Activated naive CD4-positive, alpha-beta T cell treated with anti-CD3 and anti-CD28 coated beads, Interleukin-2, amount 50 U/mL, for 16 hours (primary cell): ENCODE measurements around the gene CYTH2.

Source experiments
- DNase-seq: peaks from one replicate; pipeline ENCODE4 v3.0.0-alpha.2; 2020

The CYTH2 gene

GRCh38 chr19:48496959-48497727 is 28.0 kb downstream of the CYTH2 start:
- DNase-seq = no peak

GRCh38 chr19:48497728-48498594 is 28.8 kb downstream of the CYTH2 start:
- DNase-seq = no peak

- DNase-seq = no peak
Observed at GRCh38 chr19:48498595-48499311, 29.6 kb downstream of the CYTH2 start.

- no peak for DNase-seq
Observed at GRCh38 chr19:48499316-48500090, 30.3 kb downstream of the CYTH2 start.

- DNase-seq = no peak
Observed at GRCh38 chr19:48500830-48501493, 31.8 kb downstream of the CYTH2 start.

GRCh38 chr19:48501494-48502349 is 32.6 kb downstream of the CYTH2 start:
- peak; percentile 63 for DNase-seq

GRCh38 chr19:48502350-48503018 is 33.3 kb downstream of the CYTH2 start:
- DNase-seq = peak; percentile 78

GRCh38 chr19:48506138-48506733 is 37.1 kb downstream of the CYTH2 start:
- no peak for DNase-seq

- no peak for DNase-seq
Observed at GRCh38 chr19:48507911-48508439, 38.8 kb downstream of the CYTH2 start.

GRCh38 chr19:48508729-48509411 is 39.7 kb downstream of the CYTH2 start:
- DNase-seq = no peak

GRCh38 chr19:48509467-48510194 is 40.5 kb downstream of the CYTH2 start:
- no peak for DNase-seq

- DNase-seq = peak; percentile 75
Observed at GRCh38 chr19:48510421-48511268, 41.5 kb downstream of the CYTH2 start.

- peak; percentile 43 for DNase-seq
Observed at GRCh38 chr19:48511321-48511731, 42.2 kb downstream of the CYTH2 start.

GRCh38 chr19:48511800-48512503 is 42.8 kb downstream of the CYTH2 start, which contains the start of gene LMTK3:
Gene LMTK3 (minus strand): TSS chr19:48511835. CDS start chr19:48511576, 259 bp downstream.
- DNase-seq = peak; percentile 78

GRCh38 chr19:48512504-48513288 is 43.5 kb downstream of the CYTH2 start:
- no peak for DNase-seq
